Measurements from ENCODE around the gene XRCC6. TPM values are rescaled to one million over a fixed set of nuclear protein-coding genes. Genes with fewer than 3 reads are reported as not detected.
"Not testable (repeated sequence)": the region's sequence is repeated elsewhere in the genome, so short reads cannot be mapped to it uniquely, and the experiment has no call there.

The XRCC6 gene
- total and polyA plus RNA-seq, 2 experiments from 2014 or later = 250 to 423 TPM

DNA sequence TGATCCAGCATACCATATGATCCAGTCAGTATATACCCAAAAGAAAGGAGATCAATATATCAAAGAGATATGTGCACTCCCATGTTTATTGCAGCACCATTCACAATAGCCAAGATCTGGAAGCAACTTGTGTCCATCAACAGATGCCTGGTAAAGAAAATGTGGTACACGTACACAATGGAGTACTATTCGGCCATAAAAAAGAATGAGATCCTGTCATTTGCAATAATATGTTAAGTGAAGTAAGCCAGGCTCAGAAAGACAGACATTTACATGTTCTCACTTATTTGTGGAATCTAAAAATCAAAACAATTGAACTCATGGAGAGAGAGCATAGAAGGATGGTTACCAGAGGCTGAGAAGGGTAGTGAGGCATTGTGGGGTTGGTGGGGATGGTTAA, 40.6 kb downstream of the XRCC6 start:
- TF ChIP-seq, protein P1, sequence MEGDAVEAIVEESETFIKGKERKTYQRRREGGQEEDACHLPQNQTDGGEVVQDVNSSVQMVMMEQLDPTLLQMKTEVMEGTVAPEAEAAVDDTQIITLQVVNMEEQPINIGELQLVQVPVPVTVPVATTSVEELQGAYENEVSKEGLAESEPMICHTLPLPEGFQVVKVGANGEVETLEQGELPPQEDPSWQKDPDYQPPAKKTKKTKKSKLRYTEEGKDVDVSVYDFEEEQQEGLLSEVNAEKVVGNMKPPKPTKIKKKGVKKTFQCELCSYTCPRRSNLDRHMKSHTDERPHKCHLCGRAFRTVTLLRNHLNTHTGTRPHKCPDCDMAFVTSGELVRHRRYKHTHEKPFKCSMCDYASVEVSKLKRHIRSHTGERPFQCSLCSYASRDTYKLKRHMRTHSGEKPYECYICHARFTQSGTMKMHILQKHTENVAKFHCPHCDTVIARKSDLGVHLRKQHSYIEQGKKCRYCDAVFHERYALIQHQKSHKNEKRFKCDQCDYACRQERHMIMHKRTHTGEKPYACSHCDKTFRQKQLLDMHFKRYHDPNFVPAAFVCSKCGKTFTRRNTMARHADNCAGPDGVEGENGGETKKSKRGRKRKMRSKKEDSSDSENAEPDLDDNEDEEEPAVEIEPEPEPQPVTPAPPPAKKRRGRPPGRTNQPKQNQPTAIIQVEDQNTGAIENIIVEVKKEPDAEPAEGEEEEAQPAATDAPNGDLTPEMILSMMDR (IDR thresholded peaks at IDR 0.05; ENCODE audit: low read depth, low read length) = no peak
- Histone ChIP-seq H3K4me1 (ENCODE audit: low read depth) (no peaks in the 10 kb centered on the region), H3K4me3 (no peak overlapping the region), H3K27me3 (no peaks in the 10 kb centered on the region), H3K27ac (no peak overlapping the region), H3K9me3 (ENCODE audit: low read depth) (no peaks in the 10 kb centered on the region), H3K36me3 (peaks cover 51% of the 10 kb centered on the region)
- DNase-seq (ENCODE audit: low read depth in 1 of 2, low spot score in 1 of 2) = no peak

DNA sequence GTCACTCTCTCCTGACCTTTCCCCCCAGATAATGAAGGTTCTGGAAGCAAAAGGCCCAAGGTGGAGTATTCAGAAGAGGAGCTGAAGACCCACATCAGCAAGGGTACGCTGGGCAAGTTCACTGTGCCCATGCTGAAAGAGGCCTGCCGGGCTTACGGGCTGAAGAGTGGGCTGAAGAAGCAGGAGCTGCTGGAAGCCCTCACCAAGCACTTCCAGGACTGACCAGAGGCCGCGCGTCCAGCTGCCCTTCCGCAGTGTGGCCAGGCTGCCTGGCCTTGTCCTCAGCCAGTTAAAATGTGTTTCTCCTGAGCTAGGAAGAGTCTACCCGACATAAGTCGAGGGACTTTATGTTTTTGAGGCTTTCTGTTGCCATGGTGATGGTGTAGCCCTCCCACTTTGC, 42.5 kb downstream of the XRCC6 start:
- H3K9me3 ChIP-seq (ENCODE audit: low read depth); DNase-seq (ENCODE audit: low read depth in 1 of 2, low spot score in 1 of 2); H3K4me1 ChIP-seq (ENCODE audit: low read depth); H3K4me3 ChIP-seq; H3K27me3 ChIP-seq; H3K27ac ChIP-seq: not testable (repeated sequence)
- peaks cover 35% of the 10 kb centered on the region for H3K36me3 ChIP-seq

DNA sequence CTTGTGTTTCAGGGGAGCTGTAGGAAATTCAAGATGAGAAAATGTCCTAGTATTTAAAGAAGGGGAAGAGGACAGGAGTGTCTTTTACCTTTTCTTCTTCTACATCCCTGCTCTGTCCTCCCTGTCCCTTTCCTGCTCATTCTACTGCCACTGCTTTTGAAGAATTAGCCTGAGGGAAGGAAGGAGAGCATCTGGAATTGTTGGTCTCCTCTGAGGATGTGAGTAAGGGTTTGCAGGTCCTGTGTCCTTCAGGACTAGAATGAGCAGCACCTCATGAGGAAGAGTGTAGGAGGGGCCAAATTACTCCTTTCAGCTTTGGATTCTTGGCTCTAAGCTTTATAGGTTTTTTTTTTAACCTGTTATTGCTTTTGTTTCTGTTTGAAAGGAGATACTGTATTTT, 43.4 kb downstream of the XRCC6 start:
- Histone ChIP-seq H3K27me3 (no peaks in the 10 kb centered on the region), H3K4me3 (no peak overlapping the region), H3K9me3 (ENCODE audit: low read depth) (no peaks in the 10 kb centered on the region), H3K36me3 (peaks cover 26% of the 10 kb centered on the region), H3K27ac (peak overlapping the region; percentile 59), H3K4me1 (ENCODE audit: low read depth) (no peaks in the 10 kb centered on the region)
- TF ChIP-seq, protein P1 (IDR thresholded peaks at IDR 0.05; ENCODE audit: low read depth, low read length) = no peak
- no peak for DNase-seq (ENCODE audit: low read depth in 1 of 2, low spot score in 1 of 2)

DNA sequence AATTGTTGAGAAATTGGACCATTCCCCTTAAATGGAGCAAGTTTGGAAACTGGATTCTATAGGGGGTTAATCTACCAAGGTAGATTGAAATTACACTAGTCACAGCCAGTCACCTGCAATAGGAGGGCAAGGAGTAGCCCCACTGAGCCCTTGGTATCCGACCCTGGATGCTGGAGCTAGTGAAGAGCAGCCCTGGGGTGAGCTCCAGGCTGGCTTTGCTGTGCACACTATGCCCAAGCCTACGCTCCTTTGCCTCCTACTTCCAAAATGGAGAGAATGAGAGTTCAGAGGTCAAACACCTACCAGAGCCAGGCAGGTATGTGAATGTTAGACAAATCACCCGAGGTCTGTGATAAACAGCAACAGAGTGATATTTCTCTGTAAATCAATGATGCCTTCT, 43.9 kb downstream of the XRCC6 start:
- TF ChIP-seq, protein P1 (IDR thresholded peaks at IDR 0.05; ENCODE audit: low read depth, low read length) = no peak
- no peak overlapping the region for H3K4me3 ChIP-seq
- no peaks in the 10 kb centered on the region for H3K4me1 ChIP-seq (ENCODE audit: low read depth)
- H3K9me3 ChIP-seq (ENCODE audit: low read depth) = no peaks in the 10 kb centered on the region
- no peaks in the 10 kb centered on the region for H3K27me3 ChIP-seq
- H3K27ac ChIP-seq = peak overlapping the region; percentile 34
- H3K36me3 ChIP-seq = peaks cover 25% of the 10 kb centered on the region
- no peak for DNase-seq (ENCODE audit: low read depth in 1 of 2, low spot score in 1 of 2)

DNA sequence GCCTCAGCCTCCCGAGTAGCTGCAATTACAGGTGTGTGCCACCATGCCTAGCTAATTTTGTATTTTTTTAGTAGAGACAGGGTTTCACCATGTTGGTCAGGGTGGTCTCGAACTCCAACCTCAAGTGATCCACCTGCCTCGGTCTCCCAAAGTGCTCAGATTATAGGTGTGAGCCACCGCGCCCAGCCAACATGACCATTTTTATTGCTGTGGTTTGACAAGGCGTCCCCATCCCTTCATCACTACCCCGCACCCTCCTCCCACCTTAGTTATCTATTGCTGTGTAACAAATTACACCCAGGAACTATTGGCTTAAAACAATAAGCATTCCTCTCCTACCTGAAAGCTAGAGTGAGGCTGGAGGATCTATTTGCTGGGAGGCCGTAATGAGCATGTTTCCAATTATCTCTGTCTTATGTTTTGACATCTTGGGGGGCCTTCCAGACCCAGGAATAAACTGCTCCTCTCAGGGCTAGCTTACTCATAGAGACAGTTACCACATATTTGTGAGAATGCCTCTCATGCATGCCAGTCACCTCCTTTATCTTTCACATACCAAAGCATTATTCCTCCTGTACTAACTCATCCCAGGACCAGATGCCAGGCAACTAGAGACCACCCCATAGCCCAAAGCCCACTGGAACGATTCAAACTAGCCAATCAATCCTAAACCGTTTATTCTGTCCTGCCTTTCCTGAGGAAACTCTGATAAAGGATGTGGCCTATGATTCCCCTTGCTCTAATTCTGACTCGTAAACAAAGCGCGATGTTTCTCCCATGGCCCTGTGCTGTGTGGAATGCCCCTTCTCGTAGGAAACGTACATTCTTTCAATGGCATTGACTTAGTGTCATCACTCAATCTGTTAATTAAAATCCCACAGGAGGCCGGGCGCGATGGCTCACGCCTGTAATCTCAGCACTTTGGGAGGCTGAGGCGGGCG, 48.1 kb downstream of the XRCC6 start:
- TF ChIP-seq, protein P1 (IDR thresholded peaks at IDR 0.05; ENCODE audit: low read depth, low read length) = no peak
- Histone ChIP-seq H3K36me3 (peaks cover 1% of the 10 kb centered on the region), H3K4me3 (no peak overlapping the region), H3K9me3 (ENCODE audit: low read depth) (no peaks in the 10 kb centered on the region), H3K27me3 (no peaks in the 10 kb centered on the region), H3K4me1 (ENCODE audit: low read depth) (peaks cover 2% of the 10 kb centered on the region), H3K27ac (no peak overlapping the region)
- peak in 1 of 2 donors; percentile 65 for DNase-seq (ENCODE audit: low read depth in 1 of 2, low spot score in 1 of 2)

DNA sequence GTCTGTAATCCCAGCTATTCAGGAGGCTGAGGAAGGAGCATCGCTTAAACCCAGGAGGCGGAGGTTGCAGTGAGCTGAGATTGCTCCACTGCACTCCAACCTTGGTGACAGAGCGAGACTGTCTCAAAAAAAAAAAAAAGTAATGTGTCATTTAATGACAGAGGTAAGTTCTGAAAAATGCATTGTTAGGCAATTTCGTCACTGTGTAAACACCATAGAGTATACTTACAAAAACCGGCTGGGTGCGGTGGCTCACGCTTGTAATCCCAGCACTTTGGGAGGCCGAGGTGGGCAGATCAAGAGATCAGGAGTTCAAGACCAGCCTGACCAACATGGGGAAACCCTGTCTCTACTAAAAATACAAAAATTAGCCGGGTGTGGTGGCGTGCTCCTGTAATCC, 51.0 kb downstream of the XRCC6 start:
- H3K4me1 ChIP-seq (ENCODE audit: low read depth); H3K4me3 ChIP-seq; H3K36me3 ChIP-seq; DNase-seq (ENCODE audit: low read depth in 1 of 2, low spot score in 1 of 2); H3K9me3 ChIP-seq (ENCODE audit: low read depth); H3K27me3 ChIP-seq; H3K27ac ChIP-seq: not testable (repeated sequence)
